Measurements from ENCODE around the gene ADGRF3. TPM values are rescaled to one million over a fixed set of nuclear protein-coding genes. Genes with fewer than 3 reads are reported as not detected.

Gene ADGRF3
- total and polyA plus RNA-seq, 9 of the 15 experiments (the other 6 are each of a cell fraction or from before 2014, with no cell fraction given): 0.04 to 0.54 (median 0.16) TPM; not detected in 2

- TF ChIP-seq SAFB (IDR thresholded peaks at IDR 0.05; ENCODE audit: borderline replicate concordance, low read depth, low read length) (no peak), ZNF766 (CRISPR knock-in tag; conservative IDR thresholded peaks at IDR 0.05) (0 out of 2 replicates have a peak, but pooled peaks have one; percentile 28), PML (IDR thresholded peaks at IDR 0.05; ENCODE audit: low read length) (peak; percentile 15; the same call in 1 of the 2 replicates), SMARCC2 (IDR thresholded peaks at IDR 0.05; ENCODE audit: low read depth) (peak; percentile 91), RBM22 (IDR thresholded peaks at IDR 0.05; ENCODE audit: low read depth, low read length, poor library complexity, severe bottlenecking) (no peak), CBFB (CRISPR knock-in tag; IDR thresholded peaks at IDR 0.05) (no peak), SUPT5H (IDR thresholded peaks at IDR 0.05) (0 out of 2 replicates have a peak, but pooled peaks have one; percentile 46), USF2 (CRISPR knock-in tag; IDR thresholded peaks at IDR 0.05) (no peak), CUX1 (CRISPR knock-in tag; IDR thresholded peaks at IDR 0.05) (no peak), GATAD2A (IDR thresholded peaks at IDR 0.05) (0 out of 2 replicates have a peak, but pooled peaks have one; percentile 55), DDX20 (tag; IDR thresholded peaks at IDR 0.05; ENCODE audit: low read depth) (no peak), ZBTB7A (IDR thresholded peaks at IDR 0.05; ENCODE audit: borderline replicate concordance, control insufficient read depth, low read depth, low read length) (no peak), RNF2 (IDR thresholded peaks at IDR 0.05) (peak; percentile 48; the same call in 1 of the 2 replicates), JUND (IDR thresholded peaks at IDR 0.05; ENCODE audit: borderline replicate concordance, low read depth, low read length) (peak; percentile 98), JUND (tag; IDR thresholded peaks at IDR 0.05; ENCODE audit: borderline replicate concordance, low read depth, low read length) (peak; percentile 99), RAD51 (IDR thresholded peaks at IDR 0.05; ENCODE audit: borderline replicate concordance, low read depth) (peak; percentile 21; the same call in 1 of the 2 replicates), FOXA3 (CRISPR knock-in tag; conservative IDR thresholded peaks at IDR 0.05 in 1 of 2, IDR thresholded peaks at IDR 0.05 in 1 of 2) (no peak; a peak in 1 of 4 replicates), NCOA2 (IDR thresholded peaks at IDR 0.05; ENCODE audit: partially characterized antibody in 2 of 2) (no peak), MITF (IDR thresholded peaks at IDR 0.05) (no peak), CHD2 (IDR thresholded peaks at IDR 0.05; ENCODE audit: low read depth, low read length) (no peak)
Observed at GRCh38 chr2:26355038-26355995, 8.7 kb upstream of the ADGRF3 start (continued).
